Thyroid gland (tissue), 4 donors: ENCODE measurements around the gene KLHL11. TPM values are rescaled to one million over a fixed set of nuclear protein-coding genes. Genes with fewer than 3 reads are reported as not detected.

Source experiments
- DNase-seq, 2 donors: peaks; one replicate each; pipeline ENCODE4 v3.0.0-alpha.2; 2019
- H3K27ac ChIP-seq, 3 donors: fragments of 200-600 bp; sonication (generic); 1 replicate in 2 of 3; 2 replicates in 1 of 3; pipeline ENCODE4 v1.5.1; 2016 to 2019; ENCODE audit warnings: mild to moderate bottlenecking in 1 of 3, moderate library complexity in 1 of 3
- H3K27me3 ChIP-seq: fragments of 200-600 bp; sonication (generic); one replicate; pipeline ENCODE4 v1.5.1; 2019
- H3K36me3 ChIP-seq, 2 donors: fragments of 200-600 bp; sonication (generic); one replicate each; pipeline ENCODE4 v1.5.1; 2016 to 2019
- H3K4me1 ChIP-seq, 2 donors: fragments of 200-600 bp; sonication (generic); one replicate each; pipeline ENCODE4 v1.5.1; 2017 to 2019
- H3K4me3 ChIP-seq, 3 donors: fragments of 200-600 bp; sonication (generic); replicated peaks in 1 of 3; 1 replicate in 2 of 3; 2 replicates in 1 of 3; pipeline ENCODE4 v1.5.1; 2016; ENCODE audit warnings: mild to moderate bottlenecking in 1 of 3
- H3K9me3 ChIP-seq: fragments of 200-600 bp; sonication (generic); one replicate; pipeline ENCODE4 v1.5.1; 2017
- CTCF ChIP-seq, 6 experiments: fragments of 200-600 bp in 3 of 6; fragments of 450-650 bp in 3 of 6; sonication (generic) in 3 of 6; IDR thresholded peaks; one replicate each; pipeline ENCODE4 v1.5.1; 2016 to 2019; ENCODE audit warnings: antibody characterized with exemption in 6 of 6, mild to moderate bottlenecking in 2 of 6, inconsistent platforms in 1 of 6, moderate library complexity in 1 of 6
- POLR2A ChIP-seq, 2 donors: fragments of 450-650 bp; IDR thresholded peaks; one replicate each; pipeline ENCODE4 v1.6.1; 2017; ENCODE audit warnings: antibody characterized with exemption in 2 of 2, mild to moderate bottlenecking in 2 of 2, moderate library complexity in 1 of 2
- WGBS, 2 donors: methylation state at CpG; one replicate each; pipeline ENCODE4 v1.1.5; 2017; 5-methylcytosine and 5-hydroxymethylcytosine counted together
- intact Hi-C: fragments of 100-400 bp; cut with DNase I; formaldehyde crosslinking; loops from one replicate; pipeline ENCODE4 v1.15.1; 2023
- total RNA-seq, 4 donors: library from RNA; depleted of rRNA; stranded (reverse); fragments of >200 nt; gene quantifications; one replicate each; pipeline ENCODE4 v1.2.3, GENCODE V29; 2016

Gene KLHL11
- total RNA-seq, 4 donors from 2014 or later, result 46.0 to 60.7 (median 46.9) TPM

DNA sequence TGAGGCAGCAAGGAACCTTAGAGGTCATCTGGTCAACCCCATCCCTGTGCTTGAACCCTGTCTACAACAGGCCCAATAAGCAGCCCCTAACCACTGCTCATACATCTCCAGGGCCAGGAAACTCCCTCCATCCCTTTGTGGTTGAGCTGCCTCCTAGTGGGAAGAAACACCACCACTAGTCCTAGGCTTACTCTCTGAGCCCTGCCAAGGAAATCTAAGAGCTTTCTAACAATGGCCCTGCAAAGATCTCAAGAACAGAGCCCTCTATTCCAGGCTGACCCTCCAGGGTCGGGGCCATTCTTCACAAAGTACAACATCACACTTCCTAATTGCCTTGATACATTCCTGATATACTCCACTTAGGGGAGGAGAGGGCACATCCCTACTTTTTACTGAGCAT, 47.7 kb upstream of the KLHL11 start:
- intact Hi-C loops, result no loop called here
- no peaks in the 10 kb centered on the region for H3K9me3 ChIP-seq
- H3K27ac ChIP-seq, result no peak overlapping the region
- H3K36me3 ChIP-seq, result peaks cover 41 to 48% of the 10 kb centered on the region in 2 donors
- H3K4me3 ChIP-seq, result no peak overlapping the region
- peaks cover 9 to 21% of the 10 kb centered on the region in 2 donors for H3K4me1 ChIP-seq
- 62 to 71% methylated on average over 1 of the region's 1 CpG for WGBS, 2 donors
- TF ChIP-seq POLR2A (IDR thresholded peaks at IDR 0.05) (no peak), CTCF (IDR thresholded peaks at IDR 0.05) (no peak)
- H3K27me3 ChIP-seq, result no peaks in the 10 kb centered on the region
- no peak for DNase-seq

GRCh38 chr17:41910701-41911391, 45.6 kb upstream of the KLHL11 start:
- no peaks in the 10 kb centered on the region for H3K9me3 ChIP-seq
- H3K36me3 ChIP-seq, result peaks cover 48 to 56% of the 10 kb centered on the region in 2 donors
- no peak for TF ChIP-seq POLR2A (IDR thresholded peaks at IDR 0.05)
- TF ChIP-seq CTCF (IDR thresholded peaks at IDR 0.05), result no peak
- no peak overlapping the region for H3K4me3 ChIP-seq
- DNase-seq, result no peak
- WGBS, 2 donors, result 90 to 94% methylated on average over 13 of the region's 13 CpGs
- intact Hi-C loops, result no loop called here
- H3K27ac ChIP-seq, result no peak overlapping the region
- no peaks in the 10 kb centered on the region for H3K27me3 ChIP-seq
- peaks cover 0 to 23% of the 10 kb centered on the region in 2 donors for H3K4me1 ChIP-seq

GRCh38 chr17:41909088-41909487, 43.9 kb upstream of the KLHL11 start:
- H3K27ac ChIP-seq, result no peak overlapping the region
- no peak for DNase-seq
- TF ChIP-seq CTCF (IDR thresholded peaks at IDR 0.05) (no peak), POLR2A (IDR thresholded peaks at IDR 0.05) (no peak)
- no peaks in the 10 kb centered on the region for H3K27me3 ChIP-seq
- WGBS, 2 donors, result 96% methylated on average over 13 of the region's 13 CpGs
- H3K4me1 ChIP-seq, result peaks cover 0 to 21% of the 10 kb centered on the region in 2 donors
- intact Hi-C loops, result no loop called here
- no peaks in the 10 kb centered on the region for H3K9me3 ChIP-seq
- no peak overlapping the region for H3K4me3 ChIP-seq
- peaks cover 61 to 72% of the 10 kb centered on the region in 2 donors for H3K36me3 ChIP-seq

GRCh38 chr17:41907633-41908539, 42.7 kb upstream of the KLHL11 start:
- intact Hi-C loops, result no loop called here
- DNase-seq, result no peak
- 87 to 91% methylated on average over 14 of the region's 14 CpGs for WGBS, 2 donors
- TF ChIP-seq CTCF (IDR thresholded peaks at IDR 0.05), result no peak
- no peak for TF ChIP-seq POLR2A (IDR thresholded peaks at IDR 0.05)
- no peak overlapping the region for H3K4me3 ChIP-seq
- peaks cover 0 to 16% of the 10 kb centered on the region in 2 donors for H3K4me1 ChIP-seq
- no peaks in the 10 kb centered on the region for H3K9me3 ChIP-seq
- peaks cover 61 to 64% of the 10 kb centered on the region in 2 donors for H3K36me3 ChIP-seq
- no peaks in the 10 kb centered on the region for H3K27me3 ChIP-seq
- no peak overlapping the region for H3K27ac ChIP-seq

DNA sequence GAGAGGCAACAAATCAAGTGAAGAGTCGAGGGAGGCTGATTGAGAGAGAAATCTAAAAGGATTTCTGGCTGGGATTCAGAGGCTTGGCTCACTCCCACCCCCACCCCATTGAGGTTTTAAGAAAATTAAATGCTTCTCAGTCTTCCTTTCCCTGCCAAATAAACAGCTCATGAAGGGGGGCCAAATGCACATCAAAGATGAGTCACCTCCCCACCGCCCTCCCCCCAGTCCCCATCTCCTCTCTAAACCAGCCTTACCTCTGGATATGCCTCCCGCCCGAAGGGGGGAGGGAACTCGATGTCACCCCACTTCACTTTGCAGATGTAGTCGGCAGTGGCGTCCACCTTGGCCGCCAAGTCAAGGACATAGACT, 41.9 kb upstream of the KLHL11 start:
- Histone ChIP-seq H3K4me1 (peaks cover 0 to 16% of the 10 kb centered on the region in 2 donors), H3K36me3 (peaks cover 65% of the 10 kb centered on the region in 2 donors), H3K9me3 (no peaks in the 10 kb centered on the region), H3K27ac (no peak overlapping the region), H3K27me3 (no peaks in the 10 kb centered on the region), H3K4me3 (no peak overlapping the region)
- TF ChIP-seq POLR2A (IDR thresholded peaks at IDR 0.05) (no peak), CTCF (IDR thresholded peaks at IDR 0.05) (no peak)
- 86 to 89% methylated on average over 8 of the region's 8 CpGs for WGBS, 2 donors
- intact Hi-C loops, result no loop called here
- no peak for DNase-seq
